Fibroblast of pulmonary artery (primary cell): ENCODE data around the gene MBNL2.

Experiments
- DNase-seq: peaks from one replicate; pipeline ENCODE4 v3.0.0-alpha.2; 2010; ENCODE audit warnings: low read depth
- H3K4me3 ChIP-seq: replicated peaks from 2 replicates; pipeline ENCODE4 v1.5.1; 2011; ENCODE audit warnings: low read depth, mild to moderate bottlenecking, control low read depth, low read length, moderate library complexity
- CTCF ChIP-seq: IDR thresholded peaks from 2 replicates; pipeline ENCODE4 v1.5.1; 2011; ENCODE audit warnings: mild to moderate bottlenecking, control low read depth, low read length, inconsistent platforms; ENCODE audit errors: missing control alignments

The MBNL2 gene

GRCh38 chr13:97431171-97431764, 209.1 kb downstream of the MBNL2 start:
- TF ChIP-seq CTCF, result no peak
- no peak for DNase-seq
- H3K4me3 ChIP-seq, result no peak overlapping the region

GRCh38 chr13:97432232-97432916, 210.2 kb downstream of the MBNL2 start:
- no peak for DNase-seq
- no peak for TF ChIP-seq CTCF
- H3K4me3 ChIP-seq, result peak overlapping the region; percentile 90

- peak; percentile 100 for DNase-seq
- no peak for TF ChIP-seq CTCF
- H3K4me3 ChIP-seq, result peak overlapping the region; percentile 90
These were observed 211.0 kb downstream of the MBNL2 start for GRCh38 chr13:97432917-97433726.

- TF ChIP-seq CTCF, result no peak
- DNase-seq, result peak; percentile 95
- peak within 1 kb of the TSS; percentile 90 for H3K4me3 ChIP-seq
These were observed 211.7 kb downstream of the MBNL2 start, which contains the start of gene RAP2A for GRCh38 chr13:97433727-97434396. Gene RAP2A (plus strand): TSS chr13:97434169. CDS start chr13:97434471, 302 bp downstream.

GRCh38 chr13:97434397-97435201, 212.5 kb downstream of the MBNL2 start:
- peak overlapping the region; percentile 77 for H3K4me3 ChIP-seq
- peak; percentile 28 for DNase-seq
- no peak for TF ChIP-seq CTCF

- TF ChIP-seq CTCF, result no peak
- no peak for DNase-seq
These were observed 213.2 kb downstream of the MBNL2 start for GRCh38 chr13:97435323-97435722.

More at GRCh38 chr13:97435323-97435722, 213.2 kb downstream of the MBNL2 start:
- peak overlapping the region; percentile 77 for H3K4me3 ChIP-seq
